Measurements from ENCODE around the gene CCR4. TPM values are rescaled to one million over a fixed set of nuclear protein-coding genes. Genes with fewer than 3 reads are reported as not detected.

CCR4 gene
- polyA plus RNA-seq, 3 donors = 0.12 to 0.35 (median 0.18) TPM

Other genes starting within 250 kb of the CCR4 start
- 1 to 10 TPM; 6.0 to 7.4 (median 7.3) TPM for gene TRIM71, start 133.6 kb upstream of the CCR4 start, polyA plus RNA-seq (ENCODE audit: insufficient read length in 3 of 3)
- gene GLB1, start 145.5 kb downstream of the CCR4 start, polyA plus RNA-seq (ENCODE audit: insufficient read length in 3 of 3) = 100 to 1,000 TPM in 2 of 3 donors, 10 to 100 TPM in 1; 97.4 to 112 (median 104) TPM
- gene TMPPE, start 145.5 kb downstream of the CCR4 start, polyA plus RNA-seq (ENCODE audit: insufficient read length in 3 of 3) = 1 to 10 TPM; 1.5 to 1.8 (median 1.6) TPM
- 100 to 1,000 TPM; 172 to 191 (median 178) TPM for gene CRTAP, start 162.4 kb downstream of the CCR4 start, polyA plus RNA-seq (ENCODE audit: insufficient read length in 3 of 3)